NK-92 (cell line): Measurements from ENCODE around the gene BOD1.
"Not testable (repeated sequence)": the region's sequence is repeated elsewhere in the genome, so short reads cannot be mapped to it uniquely, and the experiment has no call there.

Experiments
- DNase-seq: peaks from one replicate; lab custom pipeline; 2025; ENCODE audit not compliant: unreplicated experiment; lab: John Stamatoyannopoulos, UW

BOD1 gene

GRCh38 chr5:173620784-173621183 is 4.3 kb upstream of the BOD1 start:
- DNase-seq, result no peak

- no peak for DNase-seq
Measured at GRCh38 chr5:173618927-173619519, 2.6 kb upstream of the BOD1 start.

DNA sequence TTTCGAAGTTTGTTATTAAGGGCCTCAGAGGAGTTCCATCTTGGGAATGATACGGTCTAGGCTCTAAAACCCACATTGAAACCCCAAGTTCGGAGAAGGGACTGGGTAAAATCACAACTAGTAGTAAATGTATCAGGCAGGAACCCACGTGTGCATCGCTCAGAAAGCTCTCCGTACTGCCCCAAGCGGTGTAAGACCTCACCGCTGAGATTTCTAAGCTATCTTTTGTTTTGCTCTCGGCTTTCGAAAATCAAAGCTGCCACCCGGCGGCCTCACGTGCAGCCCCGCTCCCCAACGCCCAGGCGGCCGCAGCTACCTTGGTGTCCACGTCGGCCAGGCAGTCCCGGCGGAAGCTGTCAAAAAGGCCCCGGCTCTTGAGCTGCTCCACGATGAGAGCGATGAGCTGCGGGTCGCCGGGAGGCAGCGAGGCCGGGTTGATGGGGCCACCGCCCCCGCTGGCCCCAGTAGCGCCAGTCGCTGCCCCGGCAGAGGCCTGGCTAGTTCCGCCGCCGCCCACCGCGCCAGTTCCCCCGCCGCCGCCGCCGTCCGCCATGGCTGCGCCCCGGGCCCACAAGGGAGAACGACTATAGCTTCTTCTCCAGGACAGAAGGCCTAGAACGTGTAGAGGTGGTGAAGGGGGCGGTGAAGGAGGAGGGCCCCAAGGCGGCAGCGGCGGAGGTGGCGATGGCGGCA is 420 bp downstream of the BOD1 start:
- no peak for DNase-seq

- DNase-seq, result no peak
Measured at GRCh38 chr5:173614591-173614990, 1.9 kb downstream of the BOD1 start.

GRCh38 chr5:173613433-173614159 is 2.9 kb downstream of the BOD1 start:
- DNase-seq, result no peak

DNA sequence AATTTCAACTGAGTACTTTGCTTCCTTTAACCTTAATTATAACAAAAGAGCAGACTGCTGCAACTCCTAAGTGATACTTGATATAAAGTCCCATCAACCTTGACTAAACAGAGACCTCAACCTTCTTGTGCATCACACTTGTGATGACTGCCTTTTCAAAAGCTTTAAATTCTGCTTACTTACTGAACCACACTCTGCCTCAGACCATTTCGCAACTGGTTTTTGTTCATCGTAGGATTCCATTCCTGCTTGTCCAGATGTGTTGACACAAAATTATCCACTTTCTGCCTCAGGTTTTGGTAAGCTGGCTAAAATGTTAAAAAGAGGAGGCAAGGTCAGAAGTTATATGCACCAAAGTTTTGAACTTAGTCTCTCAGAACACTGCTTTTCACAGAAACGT is 3.5 kb downstream of the BOD1 start:
- no peak for DNase-seq

GRCh38 chr5:173611706-173612105 is 4.7 kb downstream of the BOD1 start:
- DNase-seq, result no peak

- DNase-seq, result no peak
Measured at GRCh38 chr5:173604141-173604540, 12.3 kb downstream of the BOD1 start.

DNA sequence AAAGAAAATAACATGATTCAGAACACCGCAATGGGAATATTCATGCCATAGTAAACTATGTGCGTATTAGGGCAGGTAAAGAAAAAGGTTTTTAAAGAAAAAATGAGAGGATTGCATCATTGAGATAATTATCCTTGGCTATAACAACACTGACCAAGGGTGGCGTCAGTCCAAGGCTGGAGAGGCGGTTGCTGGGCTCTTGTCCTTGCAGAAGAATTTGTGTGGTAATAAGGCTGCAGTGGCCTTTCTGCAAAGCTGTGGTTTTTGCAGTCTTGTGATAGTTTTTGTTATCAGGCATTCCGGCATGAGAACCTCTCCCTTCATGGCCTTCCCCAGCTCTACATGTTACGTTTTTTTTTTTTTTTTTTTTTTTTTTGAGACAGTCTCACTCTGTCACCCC is 14.0 kb downstream of the BOD1 start:
- DNase-seq, result no peak

DNA sequence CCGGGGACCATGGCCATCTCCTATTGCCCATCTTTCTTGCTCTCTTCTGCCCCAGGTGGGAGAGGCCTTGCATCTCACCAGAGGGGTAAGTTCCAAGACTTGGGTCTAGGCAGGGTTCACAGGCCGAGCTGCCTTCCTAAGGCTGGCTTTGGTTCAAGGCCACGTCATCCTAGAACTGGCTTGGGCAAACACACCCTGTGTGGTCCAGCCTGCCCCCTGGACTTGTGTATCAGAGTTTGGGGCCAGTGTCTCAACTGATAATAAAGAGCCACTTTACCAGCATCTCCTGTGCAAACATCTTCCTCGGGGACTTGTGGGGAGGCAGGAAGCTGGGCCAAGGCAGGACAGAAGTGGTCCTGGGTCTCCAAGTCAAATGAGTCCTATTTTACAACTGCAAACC is 17.8 kb downstream of the BOD1 start:
- no peak for DNase-seq

GRCh38 chr5:173597304-173597703 is 19.1 kb downstream of the BOD1 start:
- DNase-seq, result no peak

GRCh38 chr5:173595841-173596240 is 20.6 kb downstream of the BOD1 start:
- DNase-seq, result no peak

- DNase-seq, result no peak
Measured at GRCh38 chr5:173594061-173594460, 22.4 kb downstream of the BOD1 start.

GRCh38 chr5:173592050-173592669 is 24.3 kb downstream of the BOD1 start:
- DNase-seq, result no peak

DNA sequence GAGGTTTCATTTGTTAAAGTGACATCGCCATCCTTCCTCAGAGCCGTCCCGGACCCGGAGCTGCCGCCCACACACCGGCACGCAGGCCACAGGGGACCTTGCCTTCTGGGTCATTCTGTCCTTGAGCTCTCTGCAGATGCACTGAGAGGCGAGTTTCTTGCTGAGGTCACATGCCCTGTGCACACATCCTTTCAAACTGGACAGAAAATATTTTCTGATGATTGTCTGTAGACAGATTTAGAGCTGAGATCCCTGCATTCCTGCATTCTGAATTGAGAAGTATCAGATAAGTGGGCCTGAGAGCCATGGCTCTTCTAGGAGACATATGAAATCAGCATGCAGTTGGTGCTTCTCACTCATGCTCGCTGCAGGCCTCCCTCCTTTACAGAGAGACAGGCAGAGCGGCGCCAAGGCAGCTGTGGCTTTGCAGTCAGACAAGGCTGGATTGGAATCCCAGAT is 25.4 kb downstream of the BOD1 start:
- DNase-seq, result no peak

DNA sequence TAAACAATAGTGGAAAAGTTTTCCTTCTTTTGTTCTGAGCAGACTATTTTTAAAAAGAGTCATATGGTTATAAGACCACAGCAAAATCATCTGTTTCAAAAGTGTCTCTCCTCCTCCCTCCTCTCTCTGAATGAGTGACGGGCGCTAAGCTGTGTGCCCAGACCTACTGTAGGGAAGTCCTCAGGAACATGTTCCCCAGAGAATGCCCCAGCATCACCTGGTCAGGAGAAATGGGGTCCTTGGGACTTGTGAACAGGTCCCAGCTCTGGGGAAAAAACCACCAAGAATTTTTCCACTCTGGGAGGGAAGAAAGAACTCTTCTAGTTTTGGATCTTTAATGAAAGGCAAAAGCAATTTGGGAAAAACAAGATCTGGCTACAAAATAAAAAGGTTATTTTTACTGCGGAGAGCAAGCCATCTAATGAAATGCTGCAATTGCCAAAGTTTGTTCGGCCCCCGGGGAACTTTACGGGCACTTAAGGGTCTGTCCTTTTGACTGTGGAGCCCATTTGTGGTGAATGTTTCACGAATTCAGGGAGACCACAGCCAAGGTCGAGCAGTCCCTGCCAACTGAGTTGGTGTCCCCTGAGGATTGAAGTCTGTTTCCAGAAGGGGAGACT is 25.9 kb downstream of the BOD1 start:
- DNase-seq, result no peak

GRCh38 chr5:173586133-173586532 is 30.3 kb downstream of the BOD1 start:
- DNase-seq, result not testable (repeated sequence)

GRCh38 chr5:173583346-173583745 is 33.1 kb downstream of the BOD1 start:
- DNase-seq, result no peak

- no peak for DNase-seq
Measured at GRCh38 chr5:173582216-173583111, 34.0 kb downstream of the BOD1 start.
